B cell (primary cell): Measurements from ENCODE around the gene NRG2.

Experiments used
- CTCF ChIP-seq: fragments of 200-600 bp; IDR thresholded peaks from one replicate; pipeline ENCODE4 v1.8.0; 2022; ENCODE audit warnings: antibody characterized with exemption, mild to moderate bottlenecking
- EZH2 ChIP-seq: IDR thresholded peaks from 2 replicates; pipeline ENCODE4 v1.6.1; 2012; ENCODE audit warnings: borderline replicate concordance, low read depth, mild to moderate bottlenecking, moderate library complexity, low read length; ENCODE audit not compliant: insufficient read depth, poor library complexity, severe bottlenecking

- TF ChIP-seq CTCF = no peak
- TF ChIP-seq EZH2 = no peak
These were observed 112.7 kb downstream of the NRG2 start for GRCh38 chr5:139930406-139930805.
